Measurements from ENCODE around the gene BICDL1.

BICDL1 gene

GRCh38 chr12:120101182-120101581 is 112.1 kb downstream of the BICDL1 start:
- no peaks in the 10 kb centered on the region for H3K9me3 Mint-ChIP-seq
- ATAC-seq (replicated peaks) = no peak
- no peak overlapping the region for H3K4me3 Mint-ChIP-seq
- H3K36me3 Mint-ChIP-seq = peaks cover 45 to 54% of the 10 kb centered on the region in 2 donors
- DNase-seq = no peak
- no peaks in the 10 kb centered on the region for H3K27me3 Mint-ChIP-seq
- peaks cover 14 to 53% of the 10 kb centered on the region in 2 donors for H3K4me1 Mint-ChIP-seq
- peak overlapping the region; percentile 90 for H3K27ac Mint-ChIP-seq

DNA sequence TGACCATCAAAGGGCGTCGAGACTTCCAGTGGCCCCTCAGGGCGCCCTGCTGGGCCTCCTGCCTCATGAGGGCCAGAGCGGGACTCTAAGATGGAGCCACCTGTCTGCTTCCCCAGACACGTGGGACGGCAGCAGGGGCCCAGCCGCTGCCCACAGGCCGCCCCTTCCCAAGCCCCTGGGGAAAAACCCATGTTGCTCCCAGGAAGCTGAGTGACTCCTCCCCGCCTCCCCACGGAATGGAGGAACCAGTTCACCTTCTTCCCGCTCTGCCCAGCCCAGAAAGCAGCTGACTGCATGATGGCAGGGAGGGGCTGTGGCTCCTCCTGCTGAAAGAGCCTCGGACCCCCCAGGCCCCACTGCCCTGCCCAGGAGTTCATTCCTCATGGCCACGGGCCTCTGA is 112.6 kb downstream of the BICDL1 start:
- ATAC-seq (replicated peaks) (no peak), DNase-seq (no peak)
- Mint-ChIP-seq H3K27me3 (no peaks in the 10 kb centered on the region), H3K27ac (peak overlapping the region; percentile 90), H3K4me1 (peaks cover 14 to 55% of the 10 kb centered on the region in 2 donors), H3K36me3 (peaks cover 43 to 52% of the 10 kb centered on the region in 2 donors), H3K4me3 (no peak overlapping the region), H3K9me3 (no peaks in the 10 kb centered on the region)

GRCh38 chr12:120102189-120103043 is 113.4 kb downstream of the BICDL1 start:
- Mint-ChIP-seq H3K27me3 (no peaks in the 10 kb centered on the region), H3K4me1 (peaks cover 14 to 52% of the 10 kb centered on the region in 2 donors), H3K9me3 (no peaks in the 10 kb centered on the region), H3K36me3 (peaks cover 44 to 45% of the 10 kb centered on the region in 2 donors), H3K27ac (no peak overlapping the region), H3K4me3 (no peak overlapping the region)
- DNase-seq (no peak), ATAC-seq (replicated peaks) (no peak)

- DNase-seq (no peak), ATAC-seq (replicated peaks) (no peak)
- Mint-ChIP-seq H3K27ac (no peak overlapping the region), H3K4me1 (peaks cover 17 to 53% of the 10 kb centered on the region in 2 donors), H3K36me3 (peaks cover 43 to 46% of the 10 kb centered on the region in 2 donors), H3K4me3 (no peak overlapping the region), H3K9me3 (no peaks in the 10 kb centered on the region), H3K27me3 (no peaks in the 10 kb centered on the region)
These were observed 114.0 kb downstream of the BICDL1 start for GRCh38 chr12:120103044-120103338.

DNA sequence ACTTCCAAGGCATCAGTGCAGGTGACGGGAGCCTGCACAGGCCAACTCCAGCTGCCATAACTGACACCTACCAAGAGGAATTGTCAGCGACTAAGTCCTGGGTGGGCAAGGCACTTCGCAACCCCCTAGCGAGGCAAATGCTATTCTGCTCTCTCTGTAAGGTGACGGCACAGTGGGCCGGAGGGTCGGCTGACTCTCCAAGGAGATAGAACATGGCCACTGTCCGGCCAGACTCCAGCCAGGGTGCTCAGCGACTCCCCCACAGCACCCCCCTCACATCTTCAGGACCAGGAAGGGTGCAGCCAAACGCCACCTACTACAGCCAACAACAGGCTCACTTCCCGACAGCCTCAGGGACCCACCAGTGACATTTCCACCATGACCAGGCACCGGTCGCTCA is 114.3 kb downstream of the BICDL1 start:
- Mint-ChIP-seq H3K9me3 (no peaks in the 10 kb centered on the region), H3K36me3 (peaks cover 41 to 44% of the 10 kb centered on the region in 2 donors), H3K4me3 (no peak overlapping the region), H3K27ac (no peak overlapping the region), H3K27me3 (no peaks in the 10 kb centered on the region), H3K4me1 (peaks cover 17 to 53% of the 10 kb centered on the region in 2 donors)
- DNase-seq (no peak), ATAC-seq (replicated peaks) (no peak)

DNA sequence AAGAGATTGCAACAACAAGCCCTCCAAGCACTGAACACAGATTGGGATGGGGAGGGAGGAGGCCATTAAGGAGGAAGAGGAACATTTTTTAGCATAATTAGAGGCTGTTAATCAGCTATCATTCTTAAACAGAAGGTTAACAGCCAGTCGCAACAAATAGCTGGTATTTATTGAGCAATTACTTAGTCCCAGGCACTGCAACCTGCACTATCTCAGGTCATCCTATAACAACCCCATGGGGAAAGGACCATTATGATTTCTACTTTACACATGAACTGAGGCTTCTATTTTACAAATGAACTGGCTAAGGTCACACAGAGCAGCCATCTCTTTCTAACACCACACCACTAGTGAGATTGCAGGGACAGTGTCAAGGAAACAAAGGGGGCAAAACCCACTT is 117.1 kb downstream of the BICDL1 start:
- peaks cover 34 to 65% of the 10 kb centered on the region in 2 donors for H3K4me1 Mint-ChIP-seq
- ATAC-seq (replicated peaks) = no peak
- no peaks in the 10 kb centered on the region for H3K9me3 Mint-ChIP-seq
- no peak overlapping the region for H3K4me3 Mint-ChIP-seq
- peaks cover 41 to 44% of the 10 kb centered on the region in 2 donors for H3K36me3 Mint-ChIP-seq
- H3K27ac Mint-ChIP-seq = no peak overlapping the region
- DNase-seq = no peak
- no peaks in the 10 kb centered on the region for H3K27me3 Mint-ChIP-seq

DNA sequence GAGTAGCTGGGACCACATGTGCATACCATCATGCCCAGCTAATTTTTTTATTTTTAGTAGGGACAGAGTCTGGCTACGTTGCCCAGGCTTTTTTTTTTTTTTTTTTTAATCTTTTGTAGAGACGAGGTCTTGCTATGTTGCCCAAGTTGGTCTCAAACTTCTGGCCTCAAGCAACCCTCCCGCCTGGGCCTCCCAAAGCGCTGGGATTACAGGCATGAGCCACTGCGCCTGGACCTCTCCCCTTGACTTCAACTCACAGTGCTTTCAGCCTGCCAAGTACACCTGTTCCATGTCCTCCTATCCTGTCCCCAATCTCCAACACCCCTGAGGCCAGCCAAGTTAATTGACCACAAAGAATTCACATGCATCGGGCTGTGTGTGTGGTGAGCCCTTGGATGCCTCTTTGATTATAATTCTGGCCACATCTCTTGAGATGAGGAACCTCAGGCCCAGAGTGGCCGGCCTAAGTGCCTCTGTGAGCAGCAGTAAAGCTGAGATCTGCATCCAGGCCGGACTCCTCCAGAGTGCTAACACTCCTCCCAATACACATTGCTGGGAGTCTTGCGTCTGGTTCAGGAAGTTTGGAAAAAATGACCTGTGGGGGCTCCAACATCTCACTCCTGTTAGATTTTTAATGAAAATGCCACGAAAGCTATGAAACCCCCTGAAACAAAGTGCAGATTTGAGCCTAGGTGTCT is 120.7 kb downstream of the BICDL1 start:
- Mint-ChIP-seq H3K4me1 (peaks cover 48 to 80% of the 10 kb centered on the region in 2 donors), H3K27ac (peak overlapping the region; percentile 92)

DNA sequence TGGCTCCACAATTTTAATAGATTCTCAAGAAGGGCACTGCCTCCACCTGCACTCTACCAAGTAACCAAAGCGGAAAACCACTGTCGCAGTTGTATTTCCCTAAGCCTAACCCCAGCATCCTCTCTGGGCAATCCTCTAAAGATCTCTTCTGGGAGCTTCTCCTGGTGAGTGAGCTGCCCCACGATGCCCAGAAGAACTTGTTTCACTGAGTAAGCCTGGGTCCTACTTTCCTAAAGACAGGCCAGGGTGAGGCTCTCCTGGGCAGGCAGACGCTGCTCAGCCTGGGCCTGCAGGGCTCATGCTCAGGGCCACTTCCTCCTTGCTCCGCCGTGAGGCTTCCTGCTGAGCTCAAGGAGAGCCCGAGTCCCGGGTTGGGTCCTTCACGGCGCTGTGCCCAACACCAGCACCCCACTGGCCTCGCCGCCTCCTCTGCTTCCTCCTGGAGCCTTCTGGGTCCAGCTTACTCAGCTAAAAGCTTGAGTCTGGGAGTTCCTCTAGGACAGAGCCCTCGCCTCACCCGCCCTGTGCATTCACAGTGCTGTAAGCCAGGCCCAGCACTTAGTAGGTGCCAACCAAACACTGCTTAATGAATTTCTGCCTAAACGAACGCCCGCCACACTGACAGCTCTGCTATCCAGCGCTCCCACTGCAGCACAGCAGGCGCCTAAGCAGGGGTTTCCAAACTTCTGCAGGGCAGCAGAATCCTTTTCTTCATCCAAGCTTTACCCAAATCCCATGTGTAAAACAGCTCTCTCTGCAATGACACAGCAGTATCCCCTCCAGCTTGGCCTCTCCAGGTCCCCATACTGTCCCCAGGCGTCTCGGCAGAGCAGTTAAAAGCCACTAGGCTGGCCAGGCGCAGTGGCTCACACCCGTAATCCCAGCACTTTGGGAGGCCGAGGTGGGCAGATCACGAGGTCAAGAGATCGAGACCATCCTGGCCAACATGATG is 121.8 kb downstream of the BICDL1 start:
- Mint-ChIP-seq H3K9me3 (no peaks in the 10 kb centered on the region), H3K4me1 (peaks cover 49 to 80% of the 10 kb centered on the region in 2 donors), H3K4me3 (peak overlapping the region; percentile 66 to 73), H3K27ac (peak overlapping the region; percentile 92), H3K27me3 (no peaks in the 10 kb centered on the region), H3K36me3 (peaks cover 35 to 54% of the 10 kb centered on the region in 2 donors)
- ATAC-seq (replicated peaks) = peak; percentile 90
- peak; percentile 63 for DNase-seq

More for the DNA sequence above, 120.7 kb downstream of the BICDL1 start:
- H3K9me3 Mint-ChIP-seq = no peaks in the 10 kb centered on the region
- peaks cover 38 to 54% of the 10 kb centered on the region in 2 donors for H3K36me3 Mint-ChIP-seq
- no peak for DNase-seq
- H3K27me3 Mint-ChIP-seq = no peaks in the 10 kb centered on the region
- peak overlapping the region in 1 of 2 donors; percentile 41 for H3K4me3 Mint-ChIP-seq
- ATAC-seq (replicated peaks) = no peak

GRCh38 chr12:120115066-120115465 is 126.0 kb downstream of the BICDL1 start:
- peaks cover 61 to 86% of the 10 kb centered on the region in 2 donors for H3K4me1 Mint-ChIP-seq
- no peaks in the 10 kb centered on the region for H3K9me3 Mint-ChIP-seq
- ATAC-seq (replicated peaks) = no peak
- H3K27me3 Mint-ChIP-seq = no peaks in the 10 kb centered on the region
- no peak for DNase-seq
- peaks cover 20 to 53% of the 10 kb centered on the region in 2 donors for H3K36me3 Mint-ChIP-seq
- H3K4me3 Mint-ChIP-seq = peak overlapping the region; percentile 98 to 100
- peak overlapping the region; percentile 52 for H3K27ac Mint-ChIP-seq

- ATAC-seq (replicated peaks) (peak; percentile 16 to 29), DNase-seq (no peak)
- Mint-ChIP-seq H3K4me1 (peaks cover 59 to 86% of the 10 kb centered on the region in 2 donors), H3K27me3 (no peaks in the 10 kb centered on the region), H3K4me3 (peak overlapping the region; percentile 98 to 100), H3K9me3 (no peaks in the 10 kb centered on the region), H3K27ac (peak overlapping the region; percentile 98), H3K36me3 (peaks cover 19 to 53% of the 10 kb centered on the region in 2 donors)
These were observed 126.8 kb downstream of the BICDL1 start for GRCh38 chr12:120115692-120116440.

GRCh38 chr12:120116441-120116791 is 127.4 kb downstream of the BICDL1 start, which contains the start of gene RAB35:
RAB35 (minus strand) TSS chr12:120116753; CDS start chr12:120116650, 103 bp downstream.
- Mint-ChIP-seq H3K4me3 (peak within 1 kb of the TSS; percentile 98 to 100), H3K4me1 (peaks cover 60 to 86% of the 10 kb centered on the region in 2 donors), H3K36me3 (peaks cover 19 to 53% of the 10 kb centered on the region in 2 donors), H3K27me3 (no peaks in the 10 kb centered on the region), H3K9me3 (no peaks in the 10 kb centered on the region), H3K27ac (peak within 1 kb of the TSS; percentile 98)
- DNase-seq = no peak
- no peak for ATAC-seq (replicated peaks)

DNA sequence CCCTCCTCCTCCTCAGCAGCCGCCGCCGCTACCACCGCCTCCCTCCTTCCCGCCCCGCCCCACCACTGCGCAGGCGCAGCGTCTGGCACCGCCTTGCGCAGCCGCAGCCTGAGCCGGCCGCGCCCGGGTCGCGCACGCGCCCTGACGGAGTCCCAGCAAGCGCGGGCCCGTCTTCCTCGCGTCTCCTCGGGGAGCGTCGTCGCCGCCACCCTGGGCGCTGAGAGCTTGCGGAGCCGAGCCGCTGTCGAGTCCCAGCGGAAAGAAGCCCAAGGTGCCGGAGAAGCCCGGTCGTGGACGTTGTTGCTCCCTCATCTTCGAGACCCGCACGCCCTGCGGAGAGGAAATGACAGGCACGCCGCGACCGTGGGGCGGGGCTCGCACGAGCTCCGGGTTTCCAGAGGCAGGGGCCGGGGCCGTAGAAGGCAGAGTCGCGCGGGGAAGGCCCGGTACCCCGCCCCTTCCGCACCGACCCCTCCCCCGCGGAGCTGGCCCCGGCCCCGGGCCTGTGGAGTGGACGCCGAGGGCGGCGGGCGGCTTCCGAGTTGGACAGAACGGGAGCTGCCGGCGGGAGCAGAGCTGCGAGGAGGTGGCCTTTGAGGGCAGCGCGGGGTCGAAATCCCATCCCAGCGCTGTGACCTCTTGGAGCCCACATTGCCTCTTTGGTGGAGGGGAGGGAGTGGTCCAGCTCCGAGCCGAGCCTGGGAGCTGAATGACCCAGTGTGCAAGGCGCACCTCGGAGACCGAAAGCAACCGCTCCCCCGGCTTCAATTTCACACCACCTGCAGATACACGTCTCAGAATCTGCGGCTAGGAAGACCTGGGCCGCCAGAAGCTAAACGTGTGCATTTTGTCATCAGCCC is 128.0 kb downstream of the BICDL1 start:
- Mint-ChIP-seq H3K27me3 (no peaks in the 10 kb centered on the region), H3K4me1 (peaks cover 57 to 86% of the 10 kb centered on the region in 2 donors), H3K36me3 (peaks cover 18 to 48% of the 10 kb centered on the region in 2 donors), H3K27ac (peak overlapping the region; percentile 92), H3K4me3 (peak overlapping the region; percentile 88 to 89), H3K9me3 (no peaks in the 10 kb centered on the region)
- peak; percentile 95 for DNase-seq
- ATAC-seq (replicated peaks) = peak; percentile 61 to 70

GRCh38 chr12:120117961-120118320 is 128.9 kb downstream of the BICDL1 start:
- peak overlapping the region; percentile 88 to 89 for H3K4me3 Mint-ChIP-seq
- no peak for ATAC-seq (replicated peaks)
- peak overlapping the region; percentile 85 for H3K27ac Mint-ChIP-seq
- DNase-seq = no peak
- no peaks in the 10 kb centered on the region for H3K27me3 Mint-ChIP-seq
- H3K36me3 Mint-ChIP-seq = peaks cover 14 to 39% of the 10 kb centered on the region in 2 donors
- H3K4me1 Mint-ChIP-seq = peaks cover 51 to 78% of the 10 kb centered on the region in 2 donors
- no peaks in the 10 kb centered on the region for H3K9me3 Mint-ChIP-seq
